ENCODE results near the gene TCFL5.

GRCh38 chr20:62804021-62804626, 57.5 kb downstream of the TCFL5 start:
- TF ChIP-seq EZH2 (IDR thresholded peaks at IDR 0.05; ENCODE audit: insufficient read depth, poor library complexity, severe bottlenecking) (no peak), EZH2phosphoT487 (IDR thresholded peaks at IDR 0.05; ENCODE audit: insufficient read depth, low read depth) (no peak)

Data from GM23248 (cell line).